Spleen (tissue), 11 donors: Measurements from ENCODE around the gene KRT10. TPM values are rescaled to one million over a fixed set of nuclear protein-coding genes. Genes with fewer than 3 reads are reported as not detected.

ENCODE experiments used
- DNase-seq: peaks from one replicate; pipeline ENCODE4 v3.0.0-alpha.2; 2020
- H3K27ac ChIP-seq, 8 donors: fragments of 200-600 bp; sonication (generic) in 7 of 8; 1 replicate in 4 of 8; 2 replicates in 4 of 8; pipeline versions ENCODE4 v1.5.0 to v1.8.0; 2016 to 2021; ENCODE audit warnings: inconsistent platforms in 4 of 8, mild to moderate bottlenecking in 4 of 8, moderate library complexity in 1 of 8
- H3K27me3 ChIP-seq, 7 donors: fragments of 200-600 bp; sonication (generic) in 6 of 7; replicated peaks in 1 of 7; 1 replicate in 4 of 7; 2 replicates in 3 of 7; pipeline versions ENCODE4 v1.5.0 to v1.8.0; 2016 to 2021; ENCODE audit warnings: inconsistent platforms in 3 of 7, mild to moderate bottlenecking in 1 of 7
- H3K36me3 ChIP-seq, 6 donors: fragments of 200-600 bp; sonication (generic) in 5 of 6; 1 replicate in 4 of 6; 2 replicates in 2 of 6; pipeline versions ENCODE4 v1.5.0 to v1.8.0; 2016 to 2021; ENCODE audit warnings: inconsistent platforms in 2 of 6
- H3K4me1 ChIP-seq, 6 donors: fragments of 200-600 bp; sonication (generic) in 5 of 6; 1 replicate in 3 of 6; 2 replicates in 3 of 6; pipeline versions ENCODE4 v1.5.0 to v1.8.0; 2016 to 2021; ENCODE audit warnings: inconsistent platforms in 3 of 6
- H3K4me3 ChIP-seq, 8 donors: fragments of 200-600 bp; sonication (generic) in 7 of 8; 1 replicate in 4 of 8; 2 replicates in 4 of 8; pipeline versions ENCODE4 v1.5.0 to v1.8.0; 2016 to 2021; ENCODE audit warnings: inconsistent platforms in 4 of 8, mild to moderate bottlenecking in 4 of 8, moderate library complexity in 2 of 8
- H3K9me3 ChIP-seq, 8 donors: fragments of 200-600 bp; sonication (generic) in 7 of 8; 1 replicate in 4 of 8; 2 replicates in 4 of 8; pipeline versions ENCODE4 v1.5.0 to v1.8.0; 2016 to 2021; ENCODE audit warnings: inconsistent platforms in 4 of 8
- POLR2A ChIP-seq, 3 donors: fragments of 450-650 bp; IDR thresholded peaks; one replicate each; pipeline ENCODE4 v1.5.1; 2017; ENCODE audit warnings: antibody characterized with exemption in 3 of 3, mild to moderate bottlenecking in 1 of 3
- POLR2AphosphoS5 ChIP-seq, 3 donors: sonication (generic); formaldehyde crosslinking; IDR thresholded peaks; one replicate each; pipeline ENCODE4 v1.5.1; 2017; ENCODE audit warnings: antibody characterized with exemption in 3 of 3
- WGBS, 5 donors: extraction: QIAGEN DNeasy Blood & Tissue Kit in 3 of 5; methylation state at CpG; one replicate each; pipeline versions ENCODE4 v1.1.5 to v1.1.7; 2013 to 2018; 5-methylcytosine and 5-hydroxymethylcytosine counted together
- intact Hi-C: fragments of 100-400 bp; cut with DNase I; formaldehyde crosslinking; loops from one replicate; pipeline ENCODE4 v1.15.0; 2023; ENCODE audit warnings: low total_unique reads
- polyA plus RNA-seq, 3 donors: library from polyadenylated mRNA; stranded (reverse); fragments of 200-250 nt; gene quantifications; one replicate each; pipeline ENCODE4 v1.2.1, GENCODE V29; 2013
- total RNA-seq, 7 donors: library from RNA; depleted of rRNA in 3 of 7; stranded (reverse); fragments of >200 nt in 3 of 7; fragmentation: NEBNext Ultra II Directional in 4 of 7; extraction: Animal tissue kit (Norgen Biotek cat#: 25700) in 4 of 7; gene quantifications; one replicate each; pipeline versions ENCODE4 v1.1.0 to v1.2.1, GENCODE V29; 2016 to 2021
- TF ChIP-seq, protein P1 (sequence below), 11 experiments: fragments of 200-600 bp in 7 of 11; fragments of 450-650 bp in 4 of 11; sonication (generic) in 4 of 11; IDR thresholded peaks in 8 of 11; conservative IDR thresholded peaks in 3 of 11; 1 replicate in 7 of 11; 2 replicates in 4 of 11; pipeline versions ENCODE4 v1.4.0 to v1.8.0; 2016 to 2021; ENCODE audit warnings: antibody characterized with exemption in 11 of 11, inconsistent platforms in 4 of 11, mild to moderate bottlenecking in 1 of 11
- donor health status: healthy with polysubstance abuse.
- donor health status: DM: no; HTN: no; CAD: no; lungs with moderate emphysema.
- donor health status: DM: no; HTN: no; CAD: no.
- donor health status: Bipolar disorder and iron deficiency.
- donor health status: healthy.
- donor health status: DM: no; HTN: no; CAD: no.
- donor health status: DM: yes; HTN: yes; CAD: no.

Gene KRT10
- total and polyA plus RNA-seq, 10 donors: 4.3 to 41.8 (median 27.7) TPM

DNA sequence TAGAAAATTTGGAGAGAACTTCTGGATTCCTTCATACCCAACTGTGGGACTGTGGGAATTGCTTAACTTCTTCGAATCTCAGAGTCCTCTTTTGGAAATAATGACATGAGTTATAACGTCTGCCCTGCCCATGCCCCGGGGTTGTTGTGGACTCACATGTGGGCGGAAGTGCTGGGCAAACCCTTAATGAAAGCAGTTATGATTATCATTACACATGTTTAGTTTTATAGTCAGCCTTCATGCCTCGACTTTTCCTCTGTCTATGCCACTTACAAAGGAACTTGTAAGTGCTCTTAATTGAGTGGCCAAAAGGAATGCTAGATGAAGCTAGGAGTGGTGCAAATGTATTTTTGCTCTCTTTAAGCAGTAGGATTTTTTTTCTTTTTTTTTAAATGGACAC lies 44.0 kb downstream of the KRT10 start:
- no peaks in the 10 kb centered on the region for H3K9me3 ChIP-seq
- DNase-seq: no peak
- 68 to 84% (median 80%) methylated on average over 5 of the region's 5 CpGs for WGBS, 5 donors
- TF ChIP-seq POLR2A (IDR thresholded peaks at IDR 0.05): no peak
- TF ChIP-seq, protein P1, sequence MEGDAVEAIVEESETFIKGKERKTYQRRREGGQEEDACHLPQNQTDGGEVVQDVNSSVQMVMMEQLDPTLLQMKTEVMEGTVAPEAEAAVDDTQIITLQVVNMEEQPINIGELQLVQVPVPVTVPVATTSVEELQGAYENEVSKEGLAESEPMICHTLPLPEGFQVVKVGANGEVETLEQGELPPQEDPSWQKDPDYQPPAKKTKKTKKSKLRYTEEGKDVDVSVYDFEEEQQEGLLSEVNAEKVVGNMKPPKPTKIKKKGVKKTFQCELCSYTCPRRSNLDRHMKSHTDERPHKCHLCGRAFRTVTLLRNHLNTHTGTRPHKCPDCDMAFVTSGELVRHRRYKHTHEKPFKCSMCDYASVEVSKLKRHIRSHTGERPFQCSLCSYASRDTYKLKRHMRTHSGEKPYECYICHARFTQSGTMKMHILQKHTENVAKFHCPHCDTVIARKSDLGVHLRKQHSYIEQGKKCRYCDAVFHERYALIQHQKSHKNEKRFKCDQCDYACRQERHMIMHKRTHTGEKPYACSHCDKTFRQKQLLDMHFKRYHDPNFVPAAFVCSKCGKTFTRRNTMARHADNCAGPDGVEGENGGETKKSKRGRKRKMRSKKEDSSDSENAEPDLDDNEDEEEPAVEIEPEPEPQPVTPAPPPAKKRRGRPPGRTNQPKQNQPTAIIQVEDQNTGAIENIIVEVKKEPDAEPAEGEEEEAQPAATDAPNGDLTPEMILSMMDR (IDR thresholded peaks at IDR 0.05 in 8 of 11, conservative IDR thresholded peaks at IDR 0.05 in 3 of 11): no peak
- H3K36me3 ChIP-seq: no peaks in the 10 kb centered on the region
- H3K4me1 ChIP-seq: peaks cover 0 to 8% (median 0%) of the 10 kb centered on the region in 6 donors
- H3K27ac ChIP-seq: no peak overlapping the region
- no peak overlapping the region for H3K4me3 ChIP-seq
- H3K27me3 ChIP-seq: peaks cover 0 to 72% (median 11%) of the 10 kb centered on the region in 7 donors
- intact Hi-C loops: no loop called here

DNA sequence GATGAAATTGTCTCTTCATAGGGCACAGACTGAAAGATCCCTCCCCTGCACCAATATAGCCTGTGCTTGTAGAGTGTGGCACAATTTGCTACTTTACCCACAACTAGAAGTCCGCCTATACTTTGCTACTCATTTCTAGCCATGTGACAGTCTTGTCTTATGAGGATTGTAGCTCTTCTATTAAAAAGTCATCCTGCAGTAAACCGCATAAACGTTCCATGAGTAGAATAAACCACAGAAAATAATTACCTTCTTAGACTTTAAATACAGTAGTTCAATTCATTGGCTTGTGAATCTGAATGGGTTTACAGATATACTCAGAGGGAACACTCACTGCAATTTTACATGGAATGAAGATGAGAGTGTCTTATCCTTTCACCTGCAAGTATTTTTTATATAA lies 44.4 kb downstream of the KRT10 start:
- peaks cover 0 to 73% (median 9%) of the 10 kb centered on the region in 7 donors for H3K27me3 ChIP-seq
- intact Hi-C loops: no loop called here
- H3K4me1 ChIP-seq: peaks cover 0 to 8% (median 0%) of the 10 kb centered on the region in 6 donors
- no peak overlapping the region for H3K4me3 ChIP-seq
- no peak for TF ChIP-seq POLR2A (IDR thresholded peaks at IDR 0.05)
- TF ChIP-seq POLR2AphosphoS5 (IDR thresholded peaks at IDR 0.05): no peak
- TF ChIP-seq, protein P1 (IDR thresholded peaks at IDR 0.05 in 8 of 11, conservative IDR thresholded peaks at IDR 0.05 in 3 of 11): no peak
- WGBS, 5 donors: 85 to 93% (median 90%) methylated on average over 3 of the region's 3 CpGs
- no peak overlapping the region for H3K27ac ChIP-seq
- no peak for DNase-seq
- H3K36me3 ChIP-seq: no peaks in the 10 kb centered on the region
- no peaks in the 10 kb centered on the region for H3K9me3 ChIP-seq

DNA sequence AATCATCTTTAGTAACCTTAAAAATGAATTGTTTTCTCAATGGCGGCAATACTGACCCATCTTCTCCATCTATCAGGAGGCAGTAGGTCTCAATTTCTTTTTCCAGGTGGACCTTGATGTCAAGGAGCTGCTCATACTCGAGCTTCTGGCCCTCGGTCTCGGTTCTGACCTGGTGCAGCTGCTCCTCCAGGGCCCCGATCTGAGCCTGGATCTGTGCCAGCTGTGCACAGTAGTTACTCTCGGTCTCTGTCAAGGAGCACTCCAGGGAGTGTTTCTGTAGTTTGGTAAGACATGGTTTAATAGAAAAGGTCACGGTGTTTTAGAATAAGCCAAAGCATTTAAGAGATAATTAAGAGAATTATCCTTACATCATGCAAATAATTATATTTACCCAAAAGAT lies 45.0 kb downstream of the KRT10 start:
- H3K27ac ChIP-seq: no peak overlapping the region
- H3K4me1 ChIP-seq: peaks cover 0 to 8% (median 0%) of the 10 kb centered on the region in 6 donors
- no peak overlapping the region for H3K4me3 ChIP-seq
- WGBS, 5 donors: 75 to 80% (median 76%) methylated on average over 7 of the region's 7 CpGs
- no peak for TF ChIP-seq POLR2A (IDR thresholded peaks at IDR 0.05)
- no peak for DNase-seq
- H3K36me3 ChIP-seq: no peaks in the 10 kb centered on the region
- H3K27me3 ChIP-seq: peaks cover 0 to 76% (median 12%) of the 10 kb centered on the region in 7 donors
- no peaks in the 10 kb centered on the region for H3K9me3 ChIP-seq
- intact Hi-C loops: no loop called here

DNA sequence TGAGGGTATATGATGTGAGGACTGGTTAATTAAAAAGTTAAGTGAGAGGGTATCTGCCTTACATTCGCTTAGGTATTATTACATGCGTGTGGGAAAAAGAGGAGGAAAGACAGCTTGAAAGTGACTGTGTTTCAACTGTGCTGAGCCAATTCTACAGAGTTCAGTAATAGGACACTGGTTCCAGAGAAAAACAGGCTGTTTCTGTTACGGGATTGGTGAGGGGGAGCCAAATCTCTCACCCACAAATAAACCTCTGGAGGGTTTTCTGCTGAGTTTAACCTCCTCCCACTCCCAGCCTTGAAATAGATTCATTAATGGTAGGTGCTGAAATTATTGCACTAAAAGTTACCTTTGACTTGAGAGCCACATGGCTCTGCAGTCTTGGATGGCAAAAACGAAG lies 46.5 kb downstream of the KRT10 start:
- no peaks in the 10 kb centered on the region for H3K9me3 ChIP-seq
- H3K27ac ChIP-seq: no peak overlapping the region
- intact Hi-C loops: no loop called here
- H3K4me1 ChIP-seq: peaks cover 0 to 8% (median 0%) of the 10 kb centered on the region in 6 donors
- H3K4me3 ChIP-seq: no peak overlapping the region
- no peak for DNase-seq
- TF ChIP-seq, protein P1 (IDR thresholded peaks at IDR 0.05 in 8 of 11, conservative IDR thresholded peaks at IDR 0.05 in 3 of 11): no peak
- no peak for TF ChIP-seq POLR2A (IDR thresholded peaks at IDR 0.05)
- TF ChIP-seq POLR2AphosphoS5 (IDR thresholded peaks at IDR 0.05): no peak
- H3K36me3 ChIP-seq: no peaks in the 10 kb centered on the region
- peaks cover 0 to 72% (median 15%) of the 10 kb centered on the region in 7 donors for H3K27me3 ChIP-seq
- 69 to 87% (median 80%) methylated on average over 4 of the region's 4 CpGs for WGBS, 5 donors

DNA sequence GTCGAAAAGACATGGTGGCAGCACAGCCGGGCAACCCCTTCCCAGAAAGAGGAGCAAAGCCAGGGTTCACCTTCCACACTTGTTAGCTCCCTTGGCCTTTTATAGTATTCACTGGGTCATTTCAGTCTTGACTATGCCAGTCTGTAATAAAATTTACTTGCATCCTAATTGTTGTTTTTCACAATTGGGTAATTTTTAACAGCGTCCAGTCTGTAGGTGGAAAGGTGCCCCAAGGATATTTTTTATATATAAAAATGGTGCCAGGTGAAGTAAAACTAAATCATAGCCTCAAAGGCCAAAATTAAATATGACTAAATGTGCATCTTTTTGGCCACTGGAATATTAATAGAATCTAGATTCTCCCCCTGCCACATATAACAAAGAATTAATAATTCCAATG lies 50.3 kb downstream of the KRT10 start, which contains the start of gene KRT26:
Gene KRT26 (minus strand): TSS at position 101 of the 400 bp plus-strand sequence. CDS start 88 bp downstream, at position 13.
- WGBS, 5 donors: 87 to 92% (median 90%) methylated on average over 3 of the region's 3 CpGs
- intact Hi-C loops: no loop called here

More for the DNA sequence above, 50.3 kb downstream of the KRT10 start, which contains the start of gene KRT26:
- no peaks in the 10 kb centered on the region for H3K4me1 ChIP-seq
- H3K27ac ChIP-seq: no peak within 1 kb of the TSS
- H3K36me3 ChIP-seq: no peaks in the 10 kb centered on the region
- no peaks in the 10 kb centered on the region for H3K9me3 ChIP-seq
- no peak within 1 kb of the TSS for H3K4me3 ChIP-seq
- H3K27me3 ChIP-seq: peaks cover 0 to 47% (median 6%) of the 10 kb centered on the region in 7 donors
- no peak for DNase-seq
- TF ChIP-seq POLR2A (IDR thresholded peaks at IDR 0.05) (no peak), POLR2AphosphoS5 (IDR thresholded peaks at IDR 0.05) (no peak)
- TF ChIP-seq, protein P1 (IDR thresholded peaks at IDR 0.05 in 8 of 11, conservative IDR thresholded peaks at IDR 0.05 in 3 of 11): no peak
